ENCODE results near the gene CCDC24. TPM values are rescaled to one million over a fixed set of nuclear protein-coding genes. Genes with fewer than 3 reads are reported as not detected.

Gene CCDC24
- total RNA-seq, 2 experiments from 2014 or later = 8.9 to 9.2 TPM

GRCh38 chr1:43944860-43945259 lies 46.5 kb upstream of the CCDC24 start:
- no peak for DNase-seq (ENCODE audit: low spot score)
- no peak overlapping the region for H3K4me3 ChIP-seq (ENCODE audit: low read depth, low read length, poor library complexity, severe bottlenecking)
- H3K4me2 ChIP-seq (ENCODE audit: low read length) = peak overlapping the region; percentile 91; the same call in 1 of the 2 replicates
- intact Hi-C loops (cut with micrococcal nuclease; ENCODE audit: unreplicated experiment) = no loop called here
- no peaks in the 10 kb centered on the region for H3K9me3 ChIP-seq (ENCODE audit: low read length)
- H3K27ac ChIP-seq (ENCODE audit: low read depth, low read length, poor library complexity, severe bottlenecking) = no peak overlapping the region
- no peak overlapping the region for H2AFZ ChIP-seq (ENCODE audit: low read length)
- TF ChIP-seq, protein P1, sequence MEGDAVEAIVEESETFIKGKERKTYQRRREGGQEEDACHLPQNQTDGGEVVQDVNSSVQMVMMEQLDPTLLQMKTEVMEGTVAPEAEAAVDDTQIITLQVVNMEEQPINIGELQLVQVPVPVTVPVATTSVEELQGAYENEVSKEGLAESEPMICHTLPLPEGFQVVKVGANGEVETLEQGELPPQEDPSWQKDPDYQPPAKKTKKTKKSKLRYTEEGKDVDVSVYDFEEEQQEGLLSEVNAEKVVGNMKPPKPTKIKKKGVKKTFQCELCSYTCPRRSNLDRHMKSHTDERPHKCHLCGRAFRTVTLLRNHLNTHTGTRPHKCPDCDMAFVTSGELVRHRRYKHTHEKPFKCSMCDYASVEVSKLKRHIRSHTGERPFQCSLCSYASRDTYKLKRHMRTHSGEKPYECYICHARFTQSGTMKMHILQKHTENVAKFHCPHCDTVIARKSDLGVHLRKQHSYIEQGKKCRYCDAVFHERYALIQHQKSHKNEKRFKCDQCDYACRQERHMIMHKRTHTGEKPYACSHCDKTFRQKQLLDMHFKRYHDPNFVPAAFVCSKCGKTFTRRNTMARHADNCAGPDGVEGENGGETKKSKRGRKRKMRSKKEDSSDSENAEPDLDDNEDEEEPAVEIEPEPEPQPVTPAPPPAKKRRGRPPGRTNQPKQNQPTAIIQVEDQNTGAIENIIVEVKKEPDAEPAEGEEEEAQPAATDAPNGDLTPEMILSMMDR (conservative IDR thresholded peaks at IDR 0.05; ENCODE audit: low read length) = no peak
- TF ChIP-seq EZH2phosphoT487 (IDR thresholded peaks at IDR 0.05; ENCODE audit: borderline replicate concordance, low read depth, low read length) = no peak
- H3K9me2 ChIP-seq (ENCODE audit: insufficient read depth, low read length) = no peaks in the 10 kb centered on the region
- H3K36me3 ChIP-seq (ENCODE audit: insufficient read depth, low read length) = peaks cover 9% of the 10 kb centered on the region; the same call in 1 of the 2 replicates
- peaks cover 22% of the 10 kb centered on the region for H3K4me1 ChIP-seq (ENCODE audit: insufficient read depth, low read length, poor library complexity, severe bottlenecking)
- peaks cover 3% of the 10 kb centered on the region; the same call in 1 of the 2 replicates for H3K79me2 ChIP-seq (ENCODE audit: insufficient read depth, low read depth, low read length)
- CTCF ChIA-PET (ENCODE audit: unreplicated experiment) = interaction anchor here (0.6 to 1.7 kb wide), 2 partner anchors 14 to 107 kb away, joined by 3 to 4 read pairs; no protein-coding TSS in a partner anchor
- POLR2A ChIA-PET = interaction anchor here (0.6 to 0.9 kb wide), 2 partner anchors 113 to 293 kb away, joined by 3 to 4 read pairs; no protein-coding TSS in a partner anchor
- BruUV-seq (replicated peaks) = no TSS peak
- H4K20me1 ChIP-seq (ENCODE audit: insufficient read depth, low read length) = no peaks in the 10 kb centered on the region

GRCh38 chr1:43945674-43946235 lies 45.6 kb upstream of the CCDC24 start:
- Histone ChIP-seq H3K27ac (ENCODE audit: low read depth, low read length, poor library complexity, severe bottlenecking) (peak overlapping the region; percentile 8), H3K79me2 (ENCODE audit: insufficient read depth, low read depth, low read length) (peaks cover 3% of the 10 kb centered on the region; the same call in 1 of the 2 replicates), H3K4me1 (ENCODE audit: insufficient read depth, low read length, poor library complexity, severe bottlenecking) (peaks cover 22% of the 10 kb centered on the region), H3K9me2 (ENCODE audit: insufficient read depth, low read length) (no peaks in the 10 kb centered on the region), H3K4me2 (ENCODE audit: low read length) (peak overlapping the region; percentile 91), H4K20me1 (ENCODE audit: insufficient read depth, low read length) (no peaks in the 10 kb centered on the region), H3K9me3 (ENCODE audit: low read length) (no peaks in the 10 kb centered on the region), H2AFZ (ENCODE audit: low read length) (peak overlapping the region; percentile 88), H3K4me3 (ENCODE audit: low read depth, low read length, poor library complexity, severe bottlenecking) (peak overlapping the region; percentile 76), H3K36me3 (ENCODE audit: insufficient read depth, low read length) (peaks cover 18% of the 10 kb centered on the region; the same call in 1 of the 2 replicates)
- no peak for DNase-seq (ENCODE audit: low spot score)
- TF ChIP-seq, protein P1 (conservative IDR thresholded peaks at IDR 0.05; ENCODE audit: low read length) = no peak
- no peak for TF ChIP-seq EZH2phosphoT487 (IDR thresholded peaks at IDR 0.05; ENCODE audit: borderline replicate concordance, low read depth, low read length)
- CTCF ChIA-PET (ENCODE audit: unreplicated experiment) = interaction anchor here (1.3 to 2.0 kb wide), 3 partner anchors 11 to 182 kb away, joined by 4 to 13 read pairs (median 4); no protein-coding TSS in a partner anchor
- POLR2A ChIA-PET = interaction anchor here (0.5 to 1.2 kb wide), 9 partner anchors 25 to 780 kb away, joined by 3 to 4 read pairs (median 3); partner anchors contain the start of genes KDM4A and SLC6A9
- TSS peak; percentile 54 for BruUV-seq (replicated peaks)
- intact Hi-C loops (cut with micrococcal nuclease; ENCODE audit: unreplicated experiment) = loop anchor here (1.0 kb wide), 2 partner anchors 29 to 85 kb away; partner anchors contain the start of gene ATP6V0B

Measured in OCI-LY7 (cell line).